Esophagus muscularis mucosa (tissue), 4 donors: ENCODE measurements around the gene SPAG17. TPM values are rescaled to one million over a fixed set of nuclear protein-coding genes. Genes with fewer than 3 reads are reported as not detected.

ENCODE experiments used
- DNase-seq: peaks from one replicate; pipeline ENCODE4 v3.0.0-alpha.2; 2017; ENCODE audit errors: extremely low spot score
- H3K27ac ChIP-seq, 4 donors: fragments of 200-600 bp; sonication (generic); replicated peaks in 1 of 4; 1 replicate in 3 of 4; 2 replicates in 1 of 4; pipeline ENCODE4 v1.5.1; 2016 to 2019; ENCODE audit warnings: mild to moderate bottlenecking in 1 of 4
- H3K27me3 ChIP-seq, 4 donors: fragments of 200-600 bp; sonication (generic); one replicate each; pipeline versions ENCODE4 v1.5.1 to v1.6.0; 2016 to 2019
- H3K36me3 ChIP-seq, 4 donors: fragments of 200-600 bp; sonication (generic); one replicate each; pipeline ENCODE4 v1.5.1; 2016 to 2019
- H3K4me1 ChIP-seq, 4 donors: fragments of 200-600 bp; sonication (generic); one replicate each; pipeline ENCODE4 v1.5.1; 2016 to 2019
- H3K4me3 ChIP-seq, 4 donors: fragments of 200-600 bp; sonication (generic); 1 replicate in 2 of 4; 2 replicates in 2 of 4; pipeline ENCODE4 v1.5.1; 2016 to 2019; ENCODE audit warnings: mild to moderate bottlenecking in 4 of 4, moderate library complexity in 1 of 4
- H3K9me3 ChIP-seq, 4 donors: fragments of 200-600 bp; sonication (generic); 1 replicate in 3 of 4; 2 replicates in 1 of 4; pipeline ENCODE4 v1.5.1; 2016 to 2019
- CTCF ChIP-seq, 3 experiments: fragments of 200-600 bp in 2 of 3; fragments of 450-650 bp in 1 of 3; sonication (generic) in 2 of 3; IDR thresholded peaks; one replicate each; pipeline ENCODE4 v1.5.1; 2017 to 2019; ENCODE audit warnings: antibody characterized with exemption in 3 of 3, mild to moderate bottlenecking in 2 of 3, moderate library complexity in 1 of 3
- EP300 ChIP-seq: sonication (generic); formaldehyde crosslinking; IDR thresholded peaks from one replicate; pipeline ENCODE4 v1.6.1; 2017; ENCODE audit warnings: antibody characterized with exemption
- POLR2A ChIP-seq: fragments of 450-650 bp; IDR thresholded peaks from one replicate; pipeline ENCODE4 v1.6.1; 2017; ENCODE audit warnings: antibody characterized with exemption, moderate library complexity, mild to moderate bottlenecking, low read depth
- POLR2AphosphoS5 ChIP-seq, 2 donors: sonication (generic); formaldehyde crosslinking; IDR thresholded peaks; one replicate each; pipeline ENCODE4 v1.6.1; 2017; ENCODE audit warnings: antibody characterized with exemption in 2 of 2
- WGBS: methylation state at CpG from one replicate; pipeline ENCODE4 v1.1.5; 2018; 5-methylcytosine and 5-hydroxymethylcytosine counted together
- intact Hi-C: fragments of 100-400 bp; cut with DNase I; formaldehyde crosslinking; loops from one replicate; pipeline ENCODE4 v1.15.1; 2023
- total RNA-seq, 4 donors: library from RNA; depleted of rRNA; stranded (reverse); fragments of >200 nt; gene quantifications; one replicate each; pipeline versions ENCODE4 v1.1.0 to v1.2.1, GENCODE V29; 2016

Gene SPAG17
- total RNA-seq, 4 donors from 2014 or later, result 0.17 to 0.23 TPM; not detected in 2

GRCh38 chr1:117964290-117965038 lies 220.6 kb downstream of the SPAG17 start:
- H3K27me3 ChIP-seq, result no peaks in the 10 kb centered on the region
- H3K9me3 ChIP-seq, result no peaks in the 10 kb centered on the region
- no peak overlapping the region for H3K27ac ChIP-seq
- TF ChIP-seq POLR2AphosphoS5 (IDR thresholded peaks at IDR 0.05) (no peak), EP300 (no peak), CTCF (IDR thresholded peaks at IDR 0.05) (no peak), POLR2A (no peak)
- WGBS, result 83% methylated on average over 3 of the region's 3 CpGs
- peaks cover 6 to 37% (median 16%) of the 10 kb centered on the region in 4 donors for H3K36me3 ChIP-seq
- intact Hi-C loops, result no loop called here
- H3K4me3 ChIP-seq, result no peak overlapping the region
- no peak for DNase-seq
- no peaks in the 10 kb centered on the region for H3K4me1 ChIP-seq

GRCh38 chr1:117959364-117959763 lies 225.7 kb downstream of the SPAG17 start:
- Histone ChIP-seq H3K4me3 (no peak overlapping the region), H3K4me1 (no peaks in the 10 kb centered on the region), H3K27me3 (no peaks in the 10 kb centered on the region), H3K27ac (no peak overlapping the region), H3K9me3 (no peaks in the 10 kb centered on the region), H3K36me3 (peaks cover 40 to 86% (median 56%) of the 10 kb centered on the region in 4 donors)
- 82% methylated on average over 3 of the region's 3 CpGs for WGBS
- intact Hi-C loops, result no loop called here
- TF ChIP-seq EP300, result no peak
- no peak for TF ChIP-seq CTCF (IDR thresholded peaks at IDR 0.05)
- no peak for TF ChIP-seq POLR2A
- no peak for TF ChIP-seq POLR2AphosphoS5 (IDR thresholded peaks at IDR 0.05)
- no peak for DNase-seq

GRCh38 chr1:117952386-117952785 lies 232.6 kb downstream of the SPAG17 start:
- TF ChIP-seq POLR2AphosphoS5 (IDR thresholded peaks at IDR 0.05) (no peak), EP300 (no peak), CTCF (IDR thresholded peaks at IDR 0.05) (no peak), POLR2A (no peak)
- H3K36me3 ChIP-seq, result peaks cover 62 to 98% (median 83%) of the 10 kb centered on the region in 4 donors

GRCh38 chr1:117942293-117942692 lies 242.7 kb downstream of the SPAG17 start:
- Histone ChIP-seq H3K4me3 (no peak overlapping the region), H3K4me1 (no peaks in the 10 kb centered on the region), H3K27me3 (no peaks in the 10 kb centered on the region), H3K9me3 (no peaks in the 10 kb centered on the region), H3K27ac (no peak overlapping the region), H3K36me3 (peaks cover 79 to 100% (median 94%) of the 10 kb centered on the region in 4 donors)
- TF ChIP-seq CTCF (IDR thresholded peaks at IDR 0.05) (no peak), POLR2A (no peak), EP300 (no peak), POLR2AphosphoS5 (IDR thresholded peaks at IDR 0.05) (no peak)
- intact Hi-C loops, result no loop called here
- no peak for DNase-seq
- 96% methylated on average over 2 of the region's 2 CpGs for WGBS

More at GRCh38 chr1:117952386-117952785, 232.6 kb downstream of the SPAG17 start:
- 95% methylated on average over 1 of the region's 1 CpG for WGBS
- Histone ChIP-seq H3K4me1 (no peaks in the 10 kb centered on the region), H3K4me3 (no peak overlapping the region), H3K9me3 (no peaks in the 10 kb centered on the region), H3K27ac (no peak overlapping the region), H3K27me3 (no peaks in the 10 kb centered on the region)
- intact Hi-C loops, result no loop called here
- DNase-seq, result no peak
